Erythroblast (primary cell): Measurements from ENCODE around the gene SMIM13.

Source experiments
- DNase-seq, 2 experiments: peaks; one replicate each; lab custom pipeline; 2025; lab: John Stamatoyannopoulos, UW
- GATA1 ChIP-seq: IDR thresholded peaks from 2 replicates; pipeline ENCODE4 v1.6.1; 2011; ENCODE audit warnings: low read depth, mild to moderate bottlenecking, control low read depth, low read length, moderate library complexity
- POLR2A ChIP-seq: IDR thresholded peaks from 2 replicates; pipeline ENCODE4 v1.6.1; 2011; ENCODE audit warnings: mild to moderate bottlenecking, low read length

Gene SMIM13

DNA sequence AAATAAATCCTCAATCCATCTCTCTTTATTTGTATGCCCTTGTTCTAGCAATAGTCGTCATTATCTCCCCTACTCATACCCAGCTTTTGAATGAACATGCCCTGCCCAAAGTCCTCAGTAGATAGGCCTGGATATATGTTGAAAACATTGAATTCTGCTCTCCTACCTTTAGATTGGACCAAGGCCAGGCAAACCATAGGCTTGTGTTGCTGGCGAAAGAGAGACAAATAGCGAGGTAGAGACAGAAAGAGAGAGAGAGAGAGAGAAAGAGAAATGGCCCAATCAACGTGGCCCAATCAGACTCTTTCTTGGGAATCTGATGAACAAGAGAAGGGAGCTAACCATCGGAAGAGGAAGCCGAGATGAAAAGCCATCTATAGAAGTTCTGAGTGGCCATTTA is 93.7 kb downstream of the SMIM13 start:
- TF ChIP-seq POLR2A (no peak), GATA1 (no peak)
- no peak for DNase-seq
